ENCODE measurements around the gene TMEM60. TPM values are rescaled to one million over a fixed set of nuclear protein-coding genes. Genes with fewer than 3 reads are reported as not detected.

TMEM60 gene
- total and polyA plus RNA-seq, 8 donors, result 8.8 to 18.2 (median 14.5) TPM; not detected in 2

DNA sequence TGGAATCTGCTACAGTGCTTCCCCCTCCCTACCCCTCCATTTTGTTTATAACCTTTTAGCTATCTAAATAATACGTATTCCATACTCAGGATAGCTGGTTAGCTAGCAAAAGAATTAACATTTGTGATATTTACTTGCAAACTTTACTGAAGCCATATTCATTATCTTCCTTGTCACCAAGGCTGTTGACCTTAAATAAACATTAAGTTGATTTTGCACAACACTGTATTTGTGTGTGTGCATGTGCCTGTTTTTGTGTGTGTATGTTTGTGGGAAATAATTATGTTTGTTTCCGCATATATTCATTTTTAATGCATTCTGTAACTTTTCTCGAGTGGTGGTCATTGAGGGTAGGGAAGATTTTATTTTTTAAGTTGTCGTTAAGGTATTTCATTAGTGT lies 15.9 kb downstream of the TMEM60 start:
- no peak for DNase-seq
- Histone ChIP-seq H3K9me3 (no peaks in the 10 kb centered on the region), H3K4me3 (no peak overlapping the region), H3K36me3 (peaks cover 3 to 63% (median 39%) of the 10 kb centered on the region in 4 donors), H3K4me1 (peaks cover 0 to 9% (median 3%) of the 10 kb centered on the region in 4 donors), H3K27ac (no peak overlapping the region), H3K27me3 (no peaks in the 10 kb centered on the region)
- intact Hi-C loops (cut with DNase I; ENCODE audit: low total_unique reads), result no loop called here
- 89 to 94% (median 92%) methylated on average over 4 of the region's 4 CpGs for WGBS, 5 donors
- TF ChIP-seq CTCF (IDR thresholded peaks at IDR 0.05) (no peak), POLR2AphosphoS5 (IDR thresholded peaks at IDR 0.05) (no peak), EP300 (IDR thresholded peaks at IDR 0.05) (no peak)

GRCh38 chr7:77778535-77778934 lies 19.7 kb downstream of the TMEM60 start:
- DNase-seq, result no peak
- no peak for TF ChIP-seq CTCF (IDR thresholded peaks at IDR 0.05)
- no peak for TF ChIP-seq POLR2A (IDR thresholded peaks at IDR 0.05)
- no peak for TF ChIP-seq POLR2AphosphoS5 (IDR thresholded peaks at IDR 0.05)
- no peak for TF ChIP-seq EP300 (IDR thresholded peaks at IDR 0.05)
- WGBS, 5 donors, result 93 to 98% (median 96%) methylated on average over 2 of the region's 2 CpGs
- H3K9me3 ChIP-seq, result no peaks in the 10 kb centered on the region
- intact Hi-C loops (cut with DNase I; ENCODE audit: low total_unique reads), result no loop called here
- no peak overlapping the region for H3K27ac ChIP-seq
- H3K4me1 ChIP-seq, result peaks cover 0 to 9% (median 3%) of the 10 kb centered on the region in 4 donors
- no peaks in the 10 kb centered on the region for H3K27me3 ChIP-seq
- H3K4me3 ChIP-seq, result no peak overlapping the region
- H3K36me3 ChIP-seq, result peaks cover 11 to 78% (median 74%) of the 10 kb centered on the region in 4 donors

DNA sequence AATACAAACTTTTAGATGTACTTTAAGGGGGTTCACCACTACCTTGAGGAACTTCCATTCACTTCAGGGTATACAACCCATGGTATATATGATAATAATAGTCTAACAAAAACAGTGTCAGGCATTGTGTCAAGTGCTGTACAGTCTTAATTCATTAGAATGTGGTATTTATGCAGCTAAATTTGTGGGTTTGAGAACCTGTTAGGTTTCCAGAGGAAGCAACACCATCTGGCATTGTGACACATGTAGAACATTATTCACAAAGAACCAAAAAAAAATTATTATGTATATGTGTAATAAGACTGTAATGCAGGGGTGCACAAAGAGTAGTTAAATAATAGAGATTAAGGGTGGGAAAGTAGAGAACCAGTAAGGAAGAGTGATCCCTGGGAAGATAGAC lies 26.3 kb downstream of the TMEM60 start:
- H3K27me3 ChIP-seq, result no peaks in the 10 kb centered on the region
- H3K4me3 ChIP-seq, result no peak overlapping the region
- no peaks in the 10 kb centered on the region for H3K9me3 ChIP-seq
- no peak overlapping the region for H3K27ac ChIP-seq
- intact Hi-C loops (cut with DNase I; ENCODE audit: low total_unique reads), result no loop called here
- H3K4me1 ChIP-seq, result peaks cover 0 to 5% (median 0%) of the 10 kb centered on the region in 4 donors
- H3K36me3 ChIP-seq, result peaks cover 12 to 92% (median 74%) of the 10 kb centered on the region in 4 donors
- no peak for TF ChIP-seq POLR2A (IDR thresholded peaks at IDR 0.05)
- TF ChIP-seq CTCF (IDR thresholded peaks at IDR 0.05), result no peak
- TF ChIP-seq POLR2AphosphoS5 (IDR thresholded peaks at IDR 0.05), result no peak
- no peak for TF ChIP-seq EP300 (IDR thresholded peaks at IDR 0.05)
- no peak for DNase-seq

- H3K27ac ChIP-seq, result no peak overlapping the region
- no peak overlapping the region for H3K4me3 ChIP-seq
- intact Hi-C loops (cut with DNase I; ENCODE audit: low total_unique reads), result no loop called here
- no peaks in the 10 kb centered on the region for H3K9me3 ChIP-seq
- peaks cover 7 to 21% (median 9%) of the 10 kb centered on the region in 4 donors for H3K4me1 ChIP-seq
- H3K36me3 ChIP-seq, result peaks cover 12 to 77% (median 58%) of the 10 kb centered on the region in 4 donors
- TF ChIP-seq CTCF (IDR thresholded peaks at IDR 0.05) (no peak), EP300 (IDR thresholded peaks at IDR 0.05) (no peak), POLR2AphosphoS5 (IDR thresholded peaks at IDR 0.05) (no peak), POLR2A (IDR thresholded peaks at IDR 0.05) (no peak)
- no peaks in the 10 kb centered on the region for H3K27me3 ChIP-seq
- 84 to 93% (median 86%) methylated on average over 8 of the region's 8 CpGs for WGBS, 5 donors
- DNase-seq, result no peak
Observed at GRCh38 chr7:77770316-77770715, 27.9 kb downstream of the TMEM60 start.
